ENCODE data around the gene RBM15B. TPM values are rescaled to one million over a fixed set of nuclear protein-coding genes. Genes with fewer than 3 reads are reported as not detected.

RBM15B gene
- polyA plus RNA-seq, 1 donor (not counting 4 experiments of a cell fraction or from before 2014, with no cell fraction given) = 10.2 TPM

DNA sequence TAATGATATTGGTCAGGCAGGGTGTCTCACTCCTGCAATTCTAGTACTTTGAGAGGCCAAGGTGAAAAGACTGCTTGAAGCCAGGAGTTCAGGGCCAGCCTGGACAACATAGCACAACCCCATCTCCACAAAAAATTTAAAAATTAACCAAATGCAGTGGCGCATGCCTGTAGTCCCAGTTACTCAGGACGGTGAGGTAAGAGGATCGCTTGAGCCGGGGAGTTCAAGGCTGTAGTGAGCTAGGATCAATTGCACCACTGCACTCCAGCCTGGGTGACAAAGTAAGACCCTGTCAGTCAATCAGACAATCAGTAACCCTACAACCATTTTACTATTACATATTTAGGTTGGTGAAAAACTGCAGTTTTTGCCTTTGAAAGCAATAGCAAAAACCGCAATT is 43.0 kb downstream of the RBM15B start:
- H3K9ac ChIP-seq (ENCODE audit: control insufficient read depth, extremely low read depth, insufficient read depth, low read length) = no peak overlapping the region
- peaks cover 8 to 9% of the 10 kb centered on the region in 2 experiments for H3K36me3 ChIP-seq (ENCODE audit: control insufficient read depth in 2 of 2, extremely low read depth in 1 of 2, insufficient read depth in 2 of 2, low read length in 2 of 2)
- no peak overlapping the region for H3K27ac ChIP-seq (ENCODE audit: control insufficient read depth, insufficient read depth, low read length)
- TF ChIP-seq, protein P1, sequence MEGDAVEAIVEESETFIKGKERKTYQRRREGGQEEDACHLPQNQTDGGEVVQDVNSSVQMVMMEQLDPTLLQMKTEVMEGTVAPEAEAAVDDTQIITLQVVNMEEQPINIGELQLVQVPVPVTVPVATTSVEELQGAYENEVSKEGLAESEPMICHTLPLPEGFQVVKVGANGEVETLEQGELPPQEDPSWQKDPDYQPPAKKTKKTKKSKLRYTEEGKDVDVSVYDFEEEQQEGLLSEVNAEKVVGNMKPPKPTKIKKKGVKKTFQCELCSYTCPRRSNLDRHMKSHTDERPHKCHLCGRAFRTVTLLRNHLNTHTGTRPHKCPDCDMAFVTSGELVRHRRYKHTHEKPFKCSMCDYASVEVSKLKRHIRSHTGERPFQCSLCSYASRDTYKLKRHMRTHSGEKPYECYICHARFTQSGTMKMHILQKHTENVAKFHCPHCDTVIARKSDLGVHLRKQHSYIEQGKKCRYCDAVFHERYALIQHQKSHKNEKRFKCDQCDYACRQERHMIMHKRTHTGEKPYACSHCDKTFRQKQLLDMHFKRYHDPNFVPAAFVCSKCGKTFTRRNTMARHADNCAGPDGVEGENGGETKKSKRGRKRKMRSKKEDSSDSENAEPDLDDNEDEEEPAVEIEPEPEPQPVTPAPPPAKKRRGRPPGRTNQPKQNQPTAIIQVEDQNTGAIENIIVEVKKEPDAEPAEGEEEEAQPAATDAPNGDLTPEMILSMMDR (optimal IDR thresholded peaks at IDR 0.05 in 1 of 3, IDR thresholded peaks at IDR 0.05 in 1 of 3, conservative IDR thresholded peaks at IDR 0.05 in 1 of 3; ENCODE audit: extremely low read depth in 1 of 3, insufficient read depth in 2 of 3, low read length in 3 of 3) = no peak
- TF ChIP-seq EZH2 (IDR thresholded peaks at IDR 0.05; ENCODE audit: low read length) = no peak
- peaks cover 14% of the 10 kb centered on the region for H3K4me1 ChIP-seq (ENCODE audit: control insufficient read depth, extremely low read depth, insufficient read depth, low read length)
- FAIRE-seq (no peak), DNase-seq (ENCODE audit: low read depth, low spot score) (no peak)
- no peak overlapping the region for H3K4me2 ChIP-seq (ENCODE audit: control insufficient read depth, extremely low read depth, insufficient read depth, low read depth, low read length)
- no peaks in the 10 kb centered on the region for H4K20me1 ChIP-seq (ENCODE audit: control insufficient read depth, extremely low read depth, insufficient read depth, low read length)
- H3K4me3 ChIP-seq (ENCODE audit: control insufficient read depth in 2 of 3, extremely low read depth in 1 of 3, insufficient read depth in 2 of 3, low read depth in 1 of 3, low read length in 3 of 3) = no peak overlapping the region
- no peak overlapping the region for H2AFZ ChIP-seq (ENCODE audit: control insufficient read depth, low read length)
- no peaks in the 10 kb centered on the region for H3K9me1 ChIP-seq (ENCODE audit: control insufficient read depth, extremely low read depth, insufficient read depth, low read length)
- dilution Hi-C loops (cut with MboI; ENCODE audit: extremely low pct_ligation_motif_present, low sequenced_read_pairs) = no loop called here
- H3K27me3 ChIP-seq (ENCODE audit: control insufficient read depth, extremely low read depth, insufficient read depth, low read length) = no peaks in the 10 kb centered on the region
- no peaks in the 10 kb centered on the region for H3K9me3 ChIP-seq (ENCODE audit: control insufficient read depth, low read depth, low read length)
- H3K79me2 ChIP-seq (ENCODE audit: control insufficient read depth, insufficient read depth, low read length) = peaks cover 2% of the 10 kb centered on the region

DNA sequence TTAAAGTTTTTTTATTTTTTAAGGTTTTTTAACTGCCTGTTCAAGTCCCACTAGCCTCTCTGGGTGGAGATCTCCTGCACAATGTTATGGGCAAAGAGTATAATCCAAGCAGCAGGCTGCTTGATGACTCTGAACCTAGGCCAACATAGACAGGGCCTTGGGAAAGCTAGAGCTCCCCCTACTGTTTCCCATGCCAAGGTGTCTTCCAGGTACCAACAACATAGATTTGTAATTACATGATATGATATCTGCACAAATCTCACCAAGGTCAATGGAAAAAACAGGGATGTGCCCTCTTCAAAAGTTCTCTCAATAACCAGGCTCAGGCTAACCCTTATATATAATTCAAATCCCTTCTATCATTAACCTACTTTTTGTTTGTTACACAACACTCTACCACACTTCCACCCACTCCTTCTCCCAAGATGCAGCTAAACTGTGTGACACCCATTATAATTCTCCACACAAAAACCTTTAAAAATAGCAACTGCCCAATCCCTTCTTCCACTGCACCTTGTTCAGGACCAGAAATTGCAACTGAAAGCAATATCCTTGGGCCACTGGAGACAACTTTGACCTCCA is 43.8 kb downstream of the RBM15B start:
- H3K4me1 ChIP-seq (ENCODE audit: control insufficient read depth, extremely low read depth, insufficient read depth, low read length) = peaks cover 14% of the 10 kb centered on the region
- no peaks in the 10 kb centered on the region for H3K9me1 ChIP-seq (ENCODE audit: control insufficient read depth, extremely low read depth, insufficient read depth, low read length)
- H4K20me1 ChIP-seq (ENCODE audit: control insufficient read depth, extremely low read depth, insufficient read depth, low read length) = no peaks in the 10 kb centered on the region
- TF ChIP-seq, protein P1 (optimal IDR thresholded peaks at IDR 0.05 in 1 of 3, IDR thresholded peaks at IDR 0.05 in 1 of 3, conservative IDR thresholded peaks at IDR 0.05 in 1 of 3; ENCODE audit: extremely low read depth in 1 of 3, insufficient read depth in 2 of 3, low read length in 3 of 3) = peak; percentile 76 to 80 (median 80)
- no peak for TF ChIP-seq EZH2 (IDR thresholded peaks at IDR 0.05; ENCODE audit: low read length)
- no peaks in the 10 kb centered on the region for H3K27me3 ChIP-seq (ENCODE audit: control insufficient read depth, extremely low read depth, insufficient read depth, low read length)
- no peak overlapping the region for H3K27ac ChIP-seq (ENCODE audit: control insufficient read depth, insufficient read depth, low read length)
- no peaks in the 10 kb centered on the region for H3K9me3 ChIP-seq (ENCODE audit: control insufficient read depth, low read depth, low read length)
- peaks cover 6% of the 10 kb centered on the region in 2 experiments for H3K36me3 ChIP-seq (ENCODE audit: control insufficient read depth in 2 of 2, extremely low read depth in 1 of 2, insufficient read depth in 2 of 2, low read length in 2 of 2)
- H3K9ac ChIP-seq (ENCODE audit: control insufficient read depth, extremely low read depth, insufficient read depth, low read length) = no peak overlapping the region
- H3K4me2 ChIP-seq (ENCODE audit: control insufficient read depth, extremely low read depth, insufficient read depth, low read depth, low read length) = no peak overlapping the region
- no peak overlapping the region for H2AFZ ChIP-seq (ENCODE audit: control insufficient read depth, low read length)
- peaks cover 2% of the 10 kb centered on the region for H3K79me2 ChIP-seq (ENCODE audit: control insufficient read depth, insufficient read depth, low read length)
- FAIRE-seq (no peak), DNase-seq (ENCODE audit: low read depth, low spot score) (peak; percentile 28)
- dilution Hi-C loops (cut with MboI; ENCODE audit: extremely low pct_ligation_motif_present, low sequenced_read_pairs) = no loop called here
- H3K4me3 ChIP-seq (ENCODE audit: control insufficient read depth in 2 of 3, extremely low read depth in 1 of 3, insufficient read depth in 2 of 3, low read depth in 1 of 3, low read length in 3 of 3) = no peak overlapping the region

All from keratinocyte (primary cell).